Measurements from ENCODE around the gene RBM4.
"Not testable (repeated sequence)": the region's sequence is repeated elsewhere in the genome, so short reads cannot be mapped to it uniquely, and the experiment has no call there.

The RBM4 gene

GRCh38 chr11:66617155-66617834 is 21.2 kb upstream of the RBM4 start:
- DNase-seq, result peak; percentile 36

GRCh38 chr11:66619080-66619554 is 19.4 kb upstream of the RBM4 start:
- peak; percentile 44 for DNase-seq

- DNase-seq, result no peak
Measured at GRCh38 chr11:66624450-66624849, 14.1 kb upstream of the RBM4 start.

GRCh38 chr11:66625041-66625751 is 13.3 kb upstream of the RBM4 start:
- DNase-seq, result no peak

GRCh38 chr11:66625752-66626149 is 12.8 kb upstream of the RBM4 start:
- no peak for DNase-seq

- no peak for DNase-seq
Measured at GRCh38 chr11:66626382-66626781, 12.1 kb upstream of the RBM4 start.

GRCh38 chr11:66626926-66627325 is 11.6 kb upstream of the RBM4 start:
- DNase-seq, result no peak

GRCh38 chr11:66628061-66628603 is 10.4 kb upstream of the RBM4 start:
- DNase-seq, result no peak

- DNase-seq, result no peak
Measured at GRCh38 chr11:66629356-66629755, 9.1 kb upstream of the RBM4 start.

- no peak for DNase-seq
Measured at GRCh38 chr11:66631883-66632282, 6.6 kb upstream of the RBM4 start.

GRCh38 chr11:66632952-66633351 is 5.6 kb upstream of the RBM4 start:
- DNase-seq, result no peak

GRCh38 chr11:66636411-66636810 is 2.1 kb upstream of the RBM4 start:
- DNase-seq, result no peak

GRCh38 chr11:66637557-66638176 is 836 bp upstream of the RBM4 start:
- DNase-seq, result no peak

- peak; percentile 27 for DNase-seq
Measured at GRCh38 chr11:66639066-66639813, 737 bp downstream of the RBM4 start.

- DNase-seq, result not testable (repeated sequence)
Measured at GRCh38 chr11:66639814-66640340, 1.4 kb downstream of the RBM4 start.

- no peak for DNase-seq
Measured at GRCh38 chr11:66641834-66642233, 3.3 kb downstream of the RBM4 start.

- DNase-seq, result no peak
Measured at GRCh38 chr11:66643745-66644437, 5.4 kb downstream of the RBM4 start.

- no peak for DNase-seq
Measured at GRCh38 chr11:66646828-66647227, 8.3 kb downstream of the RBM4 start.

GRCh38 chr11:66649903-66650302 is 11.4 kb downstream of the RBM4 start:
- DNase-seq, result no peak

- no peak for DNase-seq
Measured at GRCh38 chr11:66651016-66651415, 12.5 kb downstream of the RBM4 start.

GRCh38 chr11:66652651-66653050 is 14.1 kb downstream of the RBM4 start:
- DNase-seq, result no peak

GRCh38 chr11:66653123-66653522 is 14.6 kb downstream of the RBM4 start:
- DNase-seq, result no peak

All from activated CD4-positive, alpha-beta T cell treated with anti-CD3 and anti-CD28 coated beads, Interleukin-2, amount 50 U/mL, for 16 hours (primary cell).